Stimulated activated CD4-positive, alpha-beta T cell treated with anti-CD3 and anti-CD28 coated beads, Interleukin-12 subunit alpha, Interleukin-12 subunit beta, amount 100 ng/mL, for 24 hours (primary cell): ENCODE results near the gene CYP2A6.
A peak's percentile ranks its signal among the peaks of the same experiment; 100 is the strongest.
"Not testable (repeated sequence)": the region's sequence is repeated elsewhere in the genome, so short reads cannot be mapped to it uniquely, and the experiment has no call there.

Experiments used
- DNase-seq, 2 experiments: peaks; one replicate each; pipeline ENCODE4 v3.0.0-alpha.2; 2020; ENCODE audit warnings: low read depth in 2 of 2

CYP2A6 gene

GRCh38 chr19:40843653-40844052 lies 6.6 kb downstream of the CYP2A6 start:
- DNase-seq: peak; percentile 24 to 65

DNA sequence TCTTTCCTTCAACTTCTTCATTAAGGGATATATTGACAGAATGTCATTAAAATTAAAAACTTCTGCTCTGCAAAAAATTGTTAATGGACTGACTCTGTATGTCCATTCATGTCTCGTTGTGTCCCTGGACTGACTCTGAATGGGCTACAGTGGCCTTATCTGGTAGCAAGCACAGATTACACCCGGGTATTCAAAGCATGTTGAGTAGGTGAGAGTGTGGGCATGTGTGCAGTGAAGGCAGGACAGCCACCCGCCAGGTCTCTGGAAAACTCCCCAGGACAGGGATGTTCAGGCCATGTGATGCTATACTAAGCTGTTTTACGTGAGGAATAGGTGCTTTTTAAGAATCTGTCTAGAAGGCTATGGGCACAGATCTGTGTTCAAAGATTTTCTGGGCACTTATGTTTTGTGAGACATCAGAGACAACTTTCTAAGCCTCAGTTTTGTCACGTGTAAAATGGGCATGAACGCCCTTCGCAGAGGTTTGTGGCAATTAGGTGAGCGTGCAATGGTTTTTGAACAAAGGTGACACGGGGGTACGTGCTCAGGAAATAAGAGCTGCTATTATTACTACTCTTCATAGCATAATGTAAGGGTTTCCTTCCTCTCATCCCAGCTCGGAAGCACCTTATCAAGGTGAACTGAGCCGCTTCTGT lies 7.1 kb downstream of the CYP2A6 start:
- not testable (repeated sequence) for DNase-seq

GRCh38 chr19:40842012-40842411 lies 8.2 kb downstream of the CYP2A6 start:
- not testable (repeated sequence) for DNase-seq

DNA sequence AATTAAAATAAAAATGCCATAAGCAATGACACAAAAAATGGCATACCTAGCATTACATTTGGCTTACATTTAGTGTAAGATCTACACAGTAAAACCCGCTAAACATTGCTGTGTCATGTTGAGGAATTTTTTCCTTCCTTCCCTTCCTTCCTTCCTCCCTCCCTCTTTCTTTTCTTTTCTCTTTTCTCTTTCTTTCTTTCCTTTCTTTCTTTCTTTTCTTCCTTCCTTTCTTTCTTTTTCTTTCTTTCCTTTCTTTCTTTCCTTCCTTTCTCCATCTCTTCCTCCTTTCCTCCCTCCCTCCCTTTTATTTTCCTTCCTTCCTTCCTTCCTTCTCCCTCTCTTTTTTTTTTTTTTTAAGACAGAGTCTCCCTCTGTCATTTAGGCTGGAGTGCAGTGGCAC lies 11.8 kb downstream of the CYP2A6 start:
- not testable (repeated sequence) for DNase-seq

DNA sequence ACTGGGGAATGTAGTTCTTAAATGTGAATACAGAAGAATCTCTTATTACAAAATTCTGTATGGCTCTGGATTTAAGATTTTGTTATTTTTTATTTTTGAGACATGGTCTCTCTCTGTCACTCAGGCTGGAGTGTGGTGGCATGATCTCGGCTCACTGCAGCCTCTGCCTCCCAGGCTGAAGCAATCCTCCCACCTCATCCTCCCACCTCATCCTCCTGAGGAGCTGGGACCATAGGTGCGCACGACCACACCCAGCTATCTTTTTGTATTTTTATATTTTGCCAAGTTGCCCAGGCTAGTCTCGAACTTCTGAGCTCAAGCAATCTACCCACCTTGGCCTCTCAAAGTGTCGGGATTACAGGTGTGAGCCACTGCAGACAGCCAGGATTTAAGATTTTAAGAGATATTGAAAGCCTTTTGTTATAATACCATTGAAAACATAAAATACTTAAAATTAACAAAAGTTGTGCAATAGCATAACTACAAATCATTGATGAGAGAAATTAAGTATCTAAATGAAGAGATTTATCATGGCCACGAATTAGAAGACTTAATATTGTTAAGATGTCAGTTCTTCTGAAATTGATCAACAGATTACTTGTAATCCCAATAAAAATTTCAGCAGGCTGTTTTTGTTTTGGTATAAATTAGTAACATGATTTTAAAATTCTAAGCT lies 13.4 kb downstream of the CYP2A6 start:
- DNase-seq: no peak

DNA sequence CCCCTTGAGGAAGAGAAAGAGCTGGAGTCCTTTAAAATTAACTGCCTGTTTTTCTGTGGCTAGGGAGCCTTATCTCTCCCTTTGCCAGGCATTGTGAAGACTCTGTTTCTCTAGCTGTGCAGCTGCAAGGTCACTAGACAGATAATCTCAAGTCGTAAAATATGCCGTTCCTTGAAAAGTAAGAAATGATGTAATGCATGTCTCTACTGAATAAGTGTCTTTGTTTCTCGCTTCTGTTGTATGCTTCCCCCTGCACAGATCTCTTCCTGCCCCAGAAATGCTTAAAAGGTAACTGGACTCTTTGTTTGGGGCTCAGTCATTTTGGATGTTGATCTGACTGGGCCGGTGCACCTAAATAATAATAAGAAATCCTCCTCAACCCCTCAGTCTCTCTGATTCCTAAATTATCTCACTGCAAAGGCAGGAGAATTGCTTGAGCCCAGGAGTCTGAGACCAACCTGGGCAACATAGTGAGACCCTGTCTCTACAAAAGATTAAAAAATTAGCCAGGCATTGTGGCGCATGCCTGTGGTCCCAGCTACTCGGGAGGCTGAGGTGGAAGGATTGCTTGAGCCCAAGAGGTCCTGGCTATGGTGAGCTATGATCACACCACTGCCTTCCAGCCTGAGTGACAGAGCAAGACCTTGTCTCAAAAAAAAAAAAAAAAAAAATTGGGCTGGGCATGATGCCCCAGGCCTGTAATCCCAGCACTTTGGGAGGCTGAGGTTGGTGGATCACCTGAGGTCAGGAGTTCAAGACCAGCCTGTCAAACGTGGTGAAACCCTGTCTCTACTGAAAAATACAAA lies 16.3 kb downstream of the CYP2A6 start:
- DNase-seq: not testable (repeated sequence)

DNA sequence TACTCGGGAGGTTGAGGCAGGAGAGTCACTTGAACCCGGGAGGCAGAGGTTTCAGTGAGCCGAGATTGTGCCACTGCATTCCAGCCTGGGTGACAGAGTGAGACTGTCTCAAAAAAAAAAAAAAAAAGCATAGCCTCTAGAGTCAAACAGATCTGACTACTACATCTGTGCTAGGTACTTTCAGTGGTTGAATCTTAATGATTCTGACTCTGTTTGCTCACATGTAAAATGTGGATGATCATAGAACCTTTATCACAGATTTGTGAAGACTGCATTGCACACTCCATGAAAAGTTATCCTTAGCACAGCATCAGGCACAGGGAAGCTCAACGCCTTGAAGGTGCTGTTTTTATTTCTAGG lies 17.8 kb downstream of the CYP2A6 start:
- not testable (repeated sequence) for DNase-seq

GRCh38 chr19:40831502-40832430 lies 18.5 kb downstream of the CYP2A6 start:
- DNase-seq: no peak

GRCh38 chr19:40830741-40831140 lies 19.5 kb downstream of the CYP2A6 start:
- not testable (repeated sequence) for DNase-seq

DNA sequence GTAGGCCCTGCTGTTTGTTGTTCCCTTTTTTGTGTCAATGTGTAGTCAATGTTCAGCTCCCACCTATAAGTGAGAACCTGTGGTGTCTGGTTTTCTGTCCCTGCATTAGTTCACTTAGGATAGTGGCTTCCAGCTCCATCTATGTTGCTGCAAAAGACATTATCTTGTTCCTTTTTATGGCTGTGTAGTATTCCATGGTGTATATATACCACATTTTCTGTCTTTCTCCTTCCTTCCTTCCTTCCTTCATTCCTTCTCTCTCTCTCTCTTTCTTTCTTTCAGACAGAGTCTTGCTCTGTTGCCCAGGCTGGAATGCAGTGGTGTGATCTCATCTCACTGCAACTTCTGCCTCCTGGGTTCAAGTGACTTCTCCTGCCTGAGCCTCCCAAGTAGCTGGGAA lies 21.0 kb downstream of the CYP2A6 start:
- DNase-seq: no peak

DNA sequence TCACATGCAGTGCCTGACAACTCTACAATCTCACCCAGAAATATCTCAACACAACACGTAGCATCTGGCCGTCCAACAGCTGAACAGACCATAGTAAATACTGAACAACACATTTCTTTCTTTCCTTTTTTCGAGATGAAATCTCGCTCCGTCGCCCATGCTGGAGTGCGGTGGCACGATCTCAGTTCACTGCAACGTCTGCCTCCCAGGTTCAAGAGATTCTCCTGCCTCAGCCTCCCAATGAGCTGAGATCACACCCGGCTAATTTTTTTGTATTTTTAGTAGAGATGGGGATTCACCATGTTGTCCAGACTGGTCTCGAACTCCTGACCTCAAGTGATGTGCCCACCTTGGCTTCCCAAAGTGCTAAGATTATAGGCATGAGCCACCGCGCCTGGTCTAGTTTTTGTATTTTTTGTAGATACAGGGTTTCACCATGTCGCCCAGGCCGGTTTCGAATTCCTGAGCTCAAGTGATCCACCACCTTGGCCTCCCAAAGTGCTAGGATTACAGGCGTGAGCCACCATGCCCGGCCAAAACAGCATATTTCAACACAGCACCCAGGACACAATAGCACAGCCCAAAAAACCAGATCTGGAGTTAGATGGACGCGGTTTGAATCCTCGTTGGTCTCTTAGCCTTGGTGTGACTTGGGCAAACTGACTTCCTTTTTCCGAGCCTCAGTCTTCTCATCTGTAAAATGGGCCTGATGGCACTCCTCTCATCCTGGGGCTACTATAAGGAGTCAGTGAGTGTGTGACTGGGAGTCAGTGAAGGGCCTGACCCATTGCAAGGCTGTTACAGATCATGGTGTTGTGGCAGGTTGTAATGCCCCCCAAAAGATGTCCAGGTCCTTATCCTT lies 22.6 kb downstream of the CYP2A6 start:
- DNase-seq: no peak

DNA sequence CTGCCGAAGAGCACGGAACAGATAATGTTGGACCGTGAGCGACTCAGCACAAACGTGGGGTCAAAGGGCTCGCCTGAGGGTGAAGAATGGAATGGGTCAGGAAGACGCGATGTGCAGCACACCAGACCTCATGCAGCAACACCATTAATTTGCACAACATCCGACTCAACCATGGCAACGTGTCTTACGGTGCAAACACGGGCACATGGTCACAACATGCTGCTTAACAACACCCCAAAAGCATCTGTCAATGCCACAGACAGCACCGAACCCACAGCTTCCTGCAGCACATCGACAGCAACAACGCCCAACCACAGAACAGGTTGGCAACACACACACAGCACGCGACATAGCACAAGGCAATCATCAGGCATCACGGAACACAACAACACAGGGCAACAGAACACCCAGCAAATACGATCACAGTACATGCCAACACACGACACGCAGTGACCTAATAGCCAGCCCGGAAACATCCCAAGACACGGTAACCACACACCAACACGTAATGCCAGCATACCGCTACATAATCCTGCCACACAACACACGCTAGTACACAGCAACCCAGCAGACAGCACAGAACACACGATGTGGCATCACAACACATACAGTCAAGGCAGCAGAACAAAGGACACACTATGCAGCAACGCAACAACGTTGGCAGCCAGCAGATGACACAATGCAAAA lies 23.4 kb downstream of the CYP2A6 start:
- DNase-seq: not testable (repeated sequence)

DNA sequence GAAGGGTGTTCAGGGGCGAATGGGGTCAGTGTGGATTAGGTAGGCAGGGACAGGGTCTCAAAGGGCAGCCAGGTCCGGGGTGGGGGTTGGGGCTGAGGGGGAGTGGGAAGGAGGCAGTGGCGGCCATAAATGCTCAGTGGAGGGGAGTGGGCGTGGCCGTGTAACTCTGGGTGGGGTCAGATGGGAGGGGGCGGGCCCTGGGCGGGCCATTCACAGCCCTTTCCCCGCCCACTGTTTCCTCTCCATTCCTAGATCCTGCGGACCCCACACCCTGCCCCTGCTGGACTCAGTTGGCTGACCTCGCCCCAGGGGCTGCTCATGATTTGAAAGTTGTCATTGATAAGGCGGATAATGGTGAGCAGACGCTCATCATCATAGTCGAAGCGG lies 23.9 kb downstream of the CYP2A6 start:
- not testable (repeated sequence) for DNase-seq

DNA sequence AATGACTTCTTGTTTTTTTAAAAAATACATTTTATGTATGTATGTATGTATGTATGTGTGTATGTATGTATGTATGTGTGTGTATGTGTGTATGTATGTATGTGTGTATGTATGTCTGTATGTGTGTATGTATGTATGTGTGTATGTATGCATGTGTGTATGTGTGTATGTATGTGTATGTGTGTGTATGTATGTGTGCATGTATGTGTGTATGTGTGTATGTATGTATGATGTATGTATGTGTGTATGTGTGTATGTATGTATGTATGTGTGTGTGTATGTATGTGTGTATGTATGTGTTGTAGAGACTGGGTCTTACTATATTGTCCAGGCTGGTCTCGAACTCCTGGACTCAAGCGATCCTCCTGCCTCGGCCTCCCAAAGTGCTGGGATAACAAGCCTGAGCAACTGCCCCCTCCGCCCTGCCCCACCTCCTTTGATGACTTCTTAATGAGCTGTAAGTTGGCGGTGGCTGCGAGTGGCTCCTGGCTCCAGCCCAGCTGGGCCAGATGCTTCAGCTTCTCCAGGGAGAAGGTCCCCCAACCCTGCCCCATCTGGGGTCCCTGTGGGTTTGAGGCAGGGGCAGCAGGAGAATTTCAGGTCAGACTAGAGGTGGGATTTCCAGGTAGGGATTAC lies 24.7 kb downstream of the CYP2A6 start:
- not testable (repeated sequence) for DNase-seq

DNA sequence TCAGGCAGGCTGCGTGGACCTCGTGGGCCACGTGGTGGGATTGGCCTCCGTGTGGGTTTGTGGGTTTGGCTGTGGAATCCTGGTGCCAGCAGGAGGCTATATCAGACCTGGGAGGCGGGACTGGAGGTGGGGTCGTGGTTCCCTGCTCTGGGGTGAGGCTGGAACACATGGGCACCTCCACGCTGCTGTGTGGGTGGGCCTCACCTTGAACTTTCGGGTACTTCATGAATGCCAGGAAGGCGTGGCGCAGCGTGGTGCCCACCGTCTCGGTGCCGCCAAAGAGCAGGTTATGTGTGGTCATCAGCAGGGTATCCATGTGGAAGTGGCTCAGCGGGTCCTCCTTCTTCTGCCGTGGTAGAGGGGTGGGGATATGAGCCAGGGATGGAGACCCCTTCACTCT lies 25.3 kb downstream of the CYP2A6 start:
- not testable (repeated sequence) for DNase-seq

DNA sequence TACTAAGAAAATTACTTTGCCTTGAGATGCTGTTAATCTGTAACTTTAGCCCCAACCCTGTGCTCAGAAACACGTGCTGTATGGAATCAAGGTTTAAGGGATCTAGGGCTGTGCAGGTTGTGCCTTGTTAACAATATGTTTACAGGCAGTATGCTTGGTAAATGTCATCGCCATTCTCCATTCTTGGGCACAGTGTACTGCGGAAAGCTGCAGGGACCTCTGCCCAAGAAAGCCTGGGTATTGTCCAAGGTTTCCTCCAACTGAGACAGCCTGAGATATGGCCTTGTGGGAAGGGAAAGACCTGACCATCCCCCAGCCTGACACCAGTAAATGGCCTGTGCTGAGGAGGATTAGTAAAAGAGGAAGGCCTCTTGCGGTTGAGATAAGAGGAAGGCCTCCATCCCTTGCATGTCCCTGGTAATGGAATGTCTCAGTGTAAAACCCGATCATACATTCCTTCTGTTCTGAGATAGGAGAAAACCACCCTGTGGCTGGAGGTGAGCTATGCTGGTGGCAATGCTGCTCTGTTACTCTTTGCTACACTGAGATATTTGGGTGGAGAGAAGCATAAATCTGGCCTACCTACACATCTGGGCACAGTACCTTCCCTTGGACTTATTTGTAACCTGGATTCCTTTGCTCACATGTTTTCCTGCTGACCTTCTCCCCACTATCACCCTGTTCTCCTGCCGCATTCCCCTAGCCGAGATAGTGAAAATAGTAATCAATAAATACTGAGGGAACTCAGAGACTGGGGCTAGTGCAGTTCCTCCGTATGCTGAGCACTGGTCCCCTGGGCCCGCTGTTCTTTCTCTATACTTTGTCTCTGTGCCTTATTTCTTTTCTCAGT lies 27.3 kb downstream of the CYP2A6 start:
- DNase-seq: not testable (repeated sequence)

DNA sequence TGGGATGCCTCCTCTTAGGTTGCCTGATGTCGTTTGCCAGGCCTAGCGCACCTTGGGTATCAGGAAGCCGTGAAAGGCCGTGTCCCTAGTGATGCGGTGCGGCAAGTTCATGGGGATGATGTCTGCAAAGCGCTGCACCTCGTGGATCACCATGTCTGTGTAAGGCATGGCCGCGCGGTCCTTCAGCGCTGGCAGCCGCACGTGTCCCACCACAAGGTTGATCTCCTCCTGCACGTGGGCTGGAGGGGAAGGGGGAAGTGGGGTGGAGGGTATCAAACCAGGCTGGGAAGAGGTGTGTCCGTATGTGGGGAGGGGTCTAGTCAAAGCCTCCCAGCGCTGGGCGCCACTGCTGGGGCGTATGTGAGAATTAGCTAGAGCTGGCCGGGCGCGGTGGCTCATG lies 28.1 kb downstream of the CYP2A6 start:
- DNase-seq: no peak

GRCh38 chr19:40819479-40820234 lies 30.6 kb downstream of the CYP2A6 start:
- DNase-seq: not testable (repeated sequence)
